Stimulated activated CD4-positive, alpha-beta T cell treated with anti-CD3 and anti-CD28 coated beads, TNF-alpha, amount 100 ng/mL, for 4 hours (primary cell): Measurements from ENCODE around the gene CKS1B.
"Not testable (repeated sequence)": the region's sequence is repeated elsewhere in the genome, so short reads cannot be mapped to it uniquely, and the experiment has no call there.

ENCODE experiments used
- DNase-seq, 3 experiments: peaks; one replicate each; pipeline ENCODE4 v3.0.0-alpha.2; 2020; ENCODE audit warnings: low read depth in 3 of 3

CKS1B gene

GRCh38 chr1:154964359-154964758 is 10.1 kb upstream of the CKS1B start:
- no peak for DNase-seq

- DNase-seq: no peak
Observed at GRCh38 chr1:154966111-154966510, 8.4 kb upstream of the CKS1B start.

- DNase-seq: no peak
Observed at GRCh38 chr1:154967331-154967950, 7.0 kb upstream of the CKS1B start.

- DNase-seq: no peak
Observed at GRCh38 chr1:154968731-154969130, 5.8 kb upstream of the CKS1B start.

GRCh38 chr1:154969246-154969645 is 5.2 kb upstream of the CKS1B start:
- no peak for DNase-seq

GRCh38 chr1:154969860-154970452 is 4.5 kb upstream of the CKS1B start:
- DNase-seq: no peak

GRCh38 chr1:154970631-154971340 is 3.7 kb upstream of the CKS1B start, which contains the start of gene SHC1:
SHC1 (minus strand) TSS chr1:154970747; CDS start chr1:154970526, 221 bp downstream.
- no peak for DNase-seq

GRCh38 chr1:154971341-154971998 is 3.0 kb upstream of the CKS1B start:
- DNase-seq: no peak

GRCh38 chr1:154972213-154972516 is 2.3 kb upstream of the CKS1B start:
- DNase-seq: no peak

GRCh38 chr1:154972517-154973343 is 1.8 kb upstream of the CKS1B start:
- no peak for DNase-seq

- peak; percentile 83 to 89 (median 83) for DNase-seq
Observed at GRCh38 chr1:154973344-154974101, 958 bp upstream of the CKS1B start.

GRCh38 chr1:154974808-154975408 is 427 bp downstream of the CKS1B start:
- DNase-seq: peak; percentile 87 to 92 (median 89)

- peak; percentile 29 to 32 (median 31) for DNase-seq
Observed at GRCh38 chr1:154975409-154976059, 1.1 kb downstream of the CKS1B start.

GRCh38 chr1:154977762-154978161 is 3.3 kb downstream of the CKS1B start:
- not testable (repeated sequence) for DNase-seq

- DNase-seq: no peak
Observed at GRCh38 chr1:154978360-154978759, 3.9 kb downstream of the CKS1B start.

- DNase-seq: no peak
Observed at GRCh38 chr1:154982341-154982740, 7.9 kb downstream of the CKS1B start.

GRCh38 chr1:154982897-154983648 is 8.6 kb downstream of the CKS1B start, which contains the start of gene FLAD1:
FLAD1 (plus strand) TSS chr1:154983344; CDS start chr1:154983695, 351 bp downstream.
- DNase-seq: peak; percentile 87 to 92 (median 90)

- no peak for DNase-seq
Observed at GRCh38 chr1:154983776-154984466, 9.4 kb downstream of the CKS1B start.
